ENCODE measurements around the gene GALNT17.

GALNT17 gene

DNA sequence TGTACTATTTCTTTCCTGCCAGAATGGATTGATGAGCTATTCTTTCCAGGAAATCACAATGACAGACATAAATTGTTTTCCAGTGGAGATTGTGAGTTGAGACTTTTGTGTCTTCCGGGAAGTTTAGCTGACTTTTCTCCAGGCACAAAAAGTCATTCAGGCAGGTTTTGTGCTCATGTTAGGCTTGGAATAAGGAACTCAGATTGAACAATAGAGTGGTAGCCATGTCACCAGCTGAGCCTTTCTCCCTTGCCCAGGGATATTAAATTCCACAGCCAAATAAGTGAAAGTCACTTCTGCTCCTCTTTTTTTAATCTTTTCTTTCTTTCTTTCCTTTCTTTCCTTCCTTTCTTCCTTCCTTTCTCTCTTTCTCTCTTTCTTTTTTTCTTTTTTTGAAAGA is 559.6 kb downstream of the GALNT17 start:
- H3K4me1 ChIP-seq (ENCODE audit: low read length), result peaks cover 12% of the 10 kb centered on the region
- H3K9ac ChIP-seq (ENCODE audit: low read length), result no peak overlapping the region
- TF ChIP-seq EZH2phosphoT487 (IDR thresholded peaks at IDR 0.05; ENCODE audit: low read length) (no peak), EZH2 (optimal IDR thresholded peaks at IDR 0.05; ENCODE audit: low read depth, low read length) (no peak)
- TF ChIP-seq, protein P1, sequence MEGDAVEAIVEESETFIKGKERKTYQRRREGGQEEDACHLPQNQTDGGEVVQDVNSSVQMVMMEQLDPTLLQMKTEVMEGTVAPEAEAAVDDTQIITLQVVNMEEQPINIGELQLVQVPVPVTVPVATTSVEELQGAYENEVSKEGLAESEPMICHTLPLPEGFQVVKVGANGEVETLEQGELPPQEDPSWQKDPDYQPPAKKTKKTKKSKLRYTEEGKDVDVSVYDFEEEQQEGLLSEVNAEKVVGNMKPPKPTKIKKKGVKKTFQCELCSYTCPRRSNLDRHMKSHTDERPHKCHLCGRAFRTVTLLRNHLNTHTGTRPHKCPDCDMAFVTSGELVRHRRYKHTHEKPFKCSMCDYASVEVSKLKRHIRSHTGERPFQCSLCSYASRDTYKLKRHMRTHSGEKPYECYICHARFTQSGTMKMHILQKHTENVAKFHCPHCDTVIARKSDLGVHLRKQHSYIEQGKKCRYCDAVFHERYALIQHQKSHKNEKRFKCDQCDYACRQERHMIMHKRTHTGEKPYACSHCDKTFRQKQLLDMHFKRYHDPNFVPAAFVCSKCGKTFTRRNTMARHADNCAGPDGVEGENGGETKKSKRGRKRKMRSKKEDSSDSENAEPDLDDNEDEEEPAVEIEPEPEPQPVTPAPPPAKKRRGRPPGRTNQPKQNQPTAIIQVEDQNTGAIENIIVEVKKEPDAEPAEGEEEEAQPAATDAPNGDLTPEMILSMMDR (IDR thresholded peaks at IDR 0.05; ENCODE audit: low read length), result no peak
- H3K9me3 ChIP-seq (replicated peaks; ENCODE audit: insufficient read depth, low read length), result no peaks in the 10 kb centered on the region
- no peak for DNase-seq
- H3K4me3 ChIP-seq (ENCODE audit: low read length), result no peak overlapping the region
- H3K9me2 ChIP-seq (replicated peaks; ENCODE audit: insufficient read depth, low read length), result no peaks in the 10 kb centered on the region
- H3K27ac ChIP-seq (ENCODE audit: low read length), result no peak overlapping the region
- H3K27me3 ChIP-seq (replicated peaks; ENCODE audit: insufficient read depth, low read length), result no peaks in the 10 kb centered on the region
- H3K79me2 ChIP-seq (ENCODE audit: low read length), result no peaks in the 10 kb centered on the region
- no peaks in the 10 kb centered on the region for H4K20me1 ChIP-seq (ENCODE audit: insufficient read depth, low read length)
- H3K4me2 ChIP-seq (ENCODE audit: low read depth, low read length), result no peak overlapping the region
- no peaks in the 10 kb centered on the region for H3K36me3 ChIP-seq (replicated peaks; ENCODE audit: insufficient read depth, low read length)
- no peaks in the 10 kb centered on the region for H3F3A ChIP-seq (ENCODE audit: insufficient read depth, low read length)
- no peak overlapping the region for H2AFZ ChIP-seq (ENCODE audit: low read length)

DNA sequence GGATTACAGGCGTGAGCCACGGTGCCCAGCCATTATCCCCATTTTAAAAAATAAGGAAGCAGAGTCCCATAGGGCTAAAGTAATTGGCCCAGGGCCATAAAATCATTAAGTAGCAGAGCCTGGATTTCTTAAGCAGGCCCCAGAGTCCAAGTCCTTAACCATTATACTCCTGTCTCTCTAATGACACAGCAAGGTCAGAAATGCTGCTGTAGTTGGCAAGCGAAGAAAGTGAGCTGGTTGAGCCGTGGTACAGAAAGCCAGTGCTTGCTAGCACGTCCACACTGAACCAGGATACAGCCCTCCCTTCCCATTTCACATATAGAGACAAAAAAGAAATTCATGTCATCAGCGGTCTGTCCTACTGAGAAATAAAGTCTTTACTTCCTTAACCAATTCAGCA is 562.7 kb downstream of the GALNT17 start:
- H3K4me1 ChIP-seq (ENCODE audit: low read length), result no peaks in the 10 kb centered on the region
- no peak overlapping the region for H3K4me3 ChIP-seq (ENCODE audit: low read length)
- no peaks in the 10 kb centered on the region for H4K20me1 ChIP-seq (ENCODE audit: insufficient read depth, low read length)
- H3K9ac ChIP-seq (ENCODE audit: low read length), result no peak overlapping the region
- no peaks in the 10 kb centered on the region for H3K27me3 ChIP-seq (replicated peaks; ENCODE audit: insufficient read depth, low read length)
- no peaks in the 10 kb centered on the region for H3K9me3 ChIP-seq (replicated peaks; ENCODE audit: insufficient read depth, low read length)
- H3K79me2 ChIP-seq (ENCODE audit: low read length), result no peaks in the 10 kb centered on the region
- TF ChIP-seq EZH2 (optimal IDR thresholded peaks at IDR 0.05; ENCODE audit: low read depth, low read length) (no peak), EZH2phosphoT487 (IDR thresholded peaks at IDR 0.05; ENCODE audit: low read length) (no peak)
- TF ChIP-seq, protein P1 (IDR thresholded peaks at IDR 0.05; ENCODE audit: low read length), result no peak
- no peak overlapping the region for H3K27ac ChIP-seq (ENCODE audit: low read length)
- no peaks in the 10 kb centered on the region for H3K9me2 ChIP-seq (replicated peaks; ENCODE audit: insufficient read depth, low read length)
- H3K36me3 ChIP-seq (replicated peaks; ENCODE audit: insufficient read depth, low read length), result no peaks in the 10 kb centered on the region
- H3K4me2 ChIP-seq (ENCODE audit: low read depth, low read length), result no peak overlapping the region
- no peak overlapping the region for H2AFZ ChIP-seq (ENCODE audit: low read length)
- no peaks in the 10 kb centered on the region for H3F3A ChIP-seq (ENCODE audit: insufficient read depth, low read length)
- DNase-seq, result no peak

DNA sequence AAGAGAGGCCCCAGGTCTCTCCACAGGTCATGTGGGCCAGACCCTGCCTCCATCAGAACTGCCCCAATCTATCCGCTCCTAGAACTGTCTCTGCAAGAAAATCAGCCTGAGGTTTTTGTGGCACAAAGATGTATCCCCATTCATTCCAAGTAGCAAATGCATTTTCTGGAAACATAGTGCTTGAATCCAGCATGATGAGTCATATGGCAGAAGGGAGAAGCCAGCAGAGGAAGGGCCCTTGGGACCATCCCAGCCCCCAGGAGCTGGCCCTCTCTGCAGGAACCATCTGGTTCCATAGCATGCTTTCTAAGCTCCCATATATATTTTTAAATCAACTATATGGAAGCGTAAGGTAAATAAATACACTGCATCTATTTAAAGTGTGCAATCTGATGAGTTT is 563.2 kb downstream of the GALNT17 start:
- no peak overlapping the region for H3K9ac ChIP-seq (ENCODE audit: low read length)
- no peak overlapping the region for H3K4me3 ChIP-seq (ENCODE audit: low read length)
- no peaks in the 10 kb centered on the region for H3F3A ChIP-seq (ENCODE audit: insufficient read depth, low read length)
- H3K27me3 ChIP-seq (replicated peaks; ENCODE audit: insufficient read depth, low read length), result no peaks in the 10 kb centered on the region
- H3K9me3 ChIP-seq (replicated peaks; ENCODE audit: insufficient read depth, low read length), result no peaks in the 10 kb centered on the region
- DNase-seq, result no peak
- no peak overlapping the region for H3K27ac ChIP-seq (ENCODE audit: low read length)
- no peaks in the 10 kb centered on the region for H3K79me2 ChIP-seq (ENCODE audit: low read length)
- no peak for TF ChIP-seq EZH2 (optimal IDR thresholded peaks at IDR 0.05; ENCODE audit: low read depth, low read length)
- no peak for TF ChIP-seq EZH2phosphoT487 (IDR thresholded peaks at IDR 0.05; ENCODE audit: low read length)
- TF ChIP-seq, protein P1 (IDR thresholded peaks at IDR 0.05; ENCODE audit: low read length), result no peak
- no peaks in the 10 kb centered on the region for H3K4me1 ChIP-seq (ENCODE audit: low read length)
- no peak overlapping the region for H2AFZ ChIP-seq (ENCODE audit: low read length)
- H3K36me3 ChIP-seq (replicated peaks; ENCODE audit: insufficient read depth, low read length), result no peaks in the 10 kb centered on the region
- H4K20me1 ChIP-seq (ENCODE audit: insufficient read depth, low read length), result no peaks in the 10 kb centered on the region
- no peaks in the 10 kb centered on the region for H3K9me2 ChIP-seq (replicated peaks; ENCODE audit: insufficient read depth, low read length)
- no peak overlapping the region for H3K4me2 ChIP-seq (ENCODE audit: low read depth, low read length)
